Smooth muscle cell (in vitro differentiated cells): ENCODE data around the gene RPL5. TPM values are rescaled to one million over a fixed set of nuclear protein-coding genes. Genes with fewer than 3 reads are reported as not detected.

Source experiments
- DNase-seq: peaks from one replicate; lab custom pipeline; 2025; ENCODE audit not compliant: unreplicated experiment; lab: John Stamatoyannopoulos, UW
- H2AFZ ChIP-seq: fragments of 200-600 bp; sonication (generic); 2 replicates; pipeline ENCODE4 v1.6.0; 2016; ENCODE audit warnings: antibody characterized with exemption, low read depth, mild to moderate bottlenecking
- H3F3A ChIP-seq: fragments of 200-600 bp; sonication (generic); 2 replicates; pipeline ENCODE4 v1.6.0; 2017; ENCODE audit warnings: antibody characterized with exemption, low read depth
- H3K27ac ChIP-seq: fragments of 200-600 bp; sonication (generic); 2 replicates; pipeline ENCODE4 v1.5.1; 2016; ENCODE audit warnings: low read depth, mild to moderate bottlenecking
- H3K27me3 ChIP-seq: fragments of 200-600 bp; sonication (generic); 2 replicates; pipeline ENCODE4 v1.6.1; 2016; ENCODE audit warnings: low read depth, mild to moderate bottlenecking
- H3K36me3 ChIP-seq: fragments of 200-600 bp; sonication (generic); 2 replicates; pipeline ENCODE4 v1.5.1; 2016; ENCODE audit warnings: low read depth
- H3K4me1 ChIP-seq: fragments of 200-600 bp; sonication (generic); 2 replicates; pipeline ENCODE4 v1.5.1; 2016; ENCODE audit warnings: low read depth
- H3K4me2 ChIP-seq: fragments of 200-600 bp; sonication (generic); 2 replicates; pipeline ENCODE4 v1.6.0; 2016; ENCODE audit warnings: mild to moderate bottlenecking
- H3K4me3 ChIP-seq: fragments of 200-600 bp; sonication (generic); 2 replicates; pipeline ENCODE4 v1.5.1; 2016; ENCODE audit warnings: mild to moderate bottlenecking
- H3K79me2 ChIP-seq: fragments of 200-600 bp; sonication (generic); 2 replicates; pipeline ENCODE4 v1.6.0; 2016; ENCODE audit warnings: low read depth, mild to moderate bottlenecking
- H3K9ac ChIP-seq: fragments of 200-600 bp; sonication (generic); 2 replicates; pipeline ENCODE4 v1.6.0; 2016; ENCODE audit warnings: low read depth
- H3K9me3 ChIP-seq: fragments of 200-600 bp; sonication (generic); replicated peaks from 2 replicates; pipeline ENCODE4 v1.5.1; 2016; ENCODE audit warnings: low read depth
- H4K20me1 ChIP-seq: fragments of 200-600 bp; sonication (generic); 2 replicates; pipeline ENCODE4 v1.6.0; 2016; ENCODE audit warnings: low read depth
- CTCF ChIP-seq: fragments of 200-600 bp; sonication (generic); IDR thresholded peaks from 2 replicates; pipeline ENCODE4 v1.5.1; 2017; ENCODE audit warnings: borderline replicate concordance, mild to moderate bottlenecking, antibody characterized with exemption; ENCODE audit not compliant: insufficient read depth, poor library complexity, severe bottlenecking
- WGBS: methylation state at CpG from one replicate; pipeline ENCODE4 v1.1.7; 2016; ENCODE audit warnings: low lambda C conversion rate; 5-methylcytosine and 5-hydroxymethylcytosine counted together
- polyA plus RNA-seq: library from polyadenylated mRNA; unstranded; fragments of >200 nt; fragmentation: Nextera tagmentation; extraction: Ambion mirVana; gene quantifications from 2 replicates; pipeline ENCODE4 v1.2.1, GENCODE V29; 2016
- total RNA-seq: library from RNA; depleted of rRNA; stranded (reverse); fragments of >200 nt; gene quantifications from 2 replicates; pipeline ENCODE4 v1.2.3, GENCODE V29; 2014

The RPL5 gene
- total and polyA plus RNA-seq, 2 experiments from 2014 or later = 570 to 1,043 TPM

- Histone ChIP-seq H3K27me3 (no peaks in the 10 kb centered on the region), H3K79me2 (no peaks in the 10 kb centered on the region), H3K27ac (no peak overlapping the region), H3K9me3 (no peaks in the 10 kb centered on the region), H3K4me3 (no peak overlapping the region), H2AFZ (no peak overlapping the region), H4K20me1 (no peaks in the 10 kb centered on the region), H3K9ac (no peak overlapping the region), H3K36me3 (no peaks in the 10 kb centered on the region), H3K4me1 (no peaks in the 10 kb centered on the region), H3F3A (no peaks in the 10 kb centered on the region), H3K4me2 (no peak overlapping the region)
- 54% methylated on average over 13 of the region's 13 CpGs for WGBS
- peak; percentile 96 for TF ChIP-seq CTCF
- no peak for DNase-seq
Measured at GRCh38 chr1:92858564-92859399, 26.9 kb downstream of the RPL5 start.

GRCh38 chr1:92859400-92860039 is 27.7 kb downstream of the RPL5 start:
- no peaks in the 10 kb centered on the region for H4K20me1 ChIP-seq
- 86% methylated on average over 7 of the region's 7 CpGs for WGBS
- H3K9ac ChIP-seq = no peak overlapping the region
- no peaks in the 10 kb centered on the region for H3K36me3 ChIP-seq
- H3K4me3 ChIP-seq = no peak overlapping the region
- no peak overlapping the region for H2AFZ ChIP-seq
- DNase-seq = no peak
- H3K4me2 ChIP-seq = no peak overlapping the region
- H3K27me3 ChIP-seq = no peaks in the 10 kb centered on the region
- no peaks in the 10 kb centered on the region for H3F3A ChIP-seq
- no peaks in the 10 kb centered on the region for H3K4me1 ChIP-seq
- H3K27ac ChIP-seq = no peak overlapping the region
- TF ChIP-seq CTCF = no peak
- H3K9me3 ChIP-seq = no peaks in the 10 kb centered on the region
- no peaks in the 10 kb centered on the region for H3K79me2 ChIP-seq

- WGBS = 68% methylated on average over 4 of the region's 4 CpGs
- Histone ChIP-seq H4K20me1 (no peaks in the 10 kb centered on the region), H2AFZ (no peak overlapping the region), H3K36me3 (no peaks in the 10 kb centered on the region), H3K9ac (no peak overlapping the region), H3K4me1 (no peaks in the 10 kb centered on the region), H3F3A (no peaks in the 10 kb centered on the region), H3K9me3 (no peaks in the 10 kb centered on the region), H3K4me3 (no peak overlapping the region), H3K27me3 (no peaks in the 10 kb centered on the region), H3K4me2 (no peak overlapping the region), H3K27ac (no peak overlapping the region), H3K79me2 (no peaks in the 10 kb centered on the region)
- no peak for TF ChIP-seq CTCF
- no peak for DNase-seq
Measured at GRCh38 chr1:92862605-92863004, 30.8 kb downstream of the RPL5 start.
